Measurements from ENCODE around the gene SFSWAP.

DNA sequence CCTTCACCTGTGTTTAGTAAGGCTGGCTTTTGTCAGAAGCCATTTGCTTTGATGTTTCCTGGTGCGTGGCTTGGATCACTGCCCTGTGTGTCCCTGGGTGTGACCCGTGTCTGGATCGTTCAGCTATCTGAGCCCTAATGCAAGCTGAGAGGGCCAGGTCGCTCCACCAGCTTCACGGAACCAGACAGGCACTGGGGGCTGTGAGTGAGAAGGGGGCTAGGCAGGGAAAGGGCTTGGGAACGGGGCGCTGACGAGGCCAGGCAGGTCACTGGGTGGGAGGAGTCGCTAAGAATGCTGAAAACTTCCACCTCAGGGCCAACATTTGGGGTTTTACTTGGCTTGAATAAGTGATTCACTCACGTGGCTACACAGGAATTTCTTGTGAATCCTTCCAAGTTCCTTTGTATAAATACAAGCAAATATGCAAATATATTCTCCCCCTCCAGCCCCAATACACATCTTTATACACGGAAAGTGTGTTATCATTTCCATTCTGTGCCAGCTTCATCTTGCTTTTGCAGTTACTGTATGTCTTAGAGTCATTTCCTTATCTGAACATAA is 93.2 kb downstream of the SFSWAP start:
- TF ChIP-seq POLR2AphosphoS5 (IDR thresholded peaks at IDR 0.05) (no peak), EP300 (IDR thresholded peaks at IDR 0.05) (no peak)

Data from stomach (tissue), 4 donors.